T-helper 2 cell treated with Interferon-gamma antibody and Interleukin-4, amounts not matched to agents 100 ng/mL and 5 ng/mL, for 36 hours (primary cell): ENCODE data around the gene XPR1. TPM values are rescaled to one million over a fixed set of nuclear protein-coding genes. Genes with fewer than 3 reads are reported as not detected.
"Not testable (repeated sequence)": the region's sequence is repeated elsewhere in the genome, so short reads cannot be mapped to it uniquely, and the experiment has no call there.

ENCODE experiments used
- intact Hi-C: fragments of 100-400 bp; cut with micrococcal nuclease; formaldehyde crosslinking; loops from one replicate; pipeline ENCODE4 v1.15.1; 2023
- total RNA-seq: library from RNA; stranded (reverse); gene quantifications from 2 replicates; pipeline ENCODE4 v1.2.3, GENCODE V29; 2022

The XPR1 gene
- total RNA-seq, 1 donor from 2014 or later, result 17.9 TPM

DNA sequence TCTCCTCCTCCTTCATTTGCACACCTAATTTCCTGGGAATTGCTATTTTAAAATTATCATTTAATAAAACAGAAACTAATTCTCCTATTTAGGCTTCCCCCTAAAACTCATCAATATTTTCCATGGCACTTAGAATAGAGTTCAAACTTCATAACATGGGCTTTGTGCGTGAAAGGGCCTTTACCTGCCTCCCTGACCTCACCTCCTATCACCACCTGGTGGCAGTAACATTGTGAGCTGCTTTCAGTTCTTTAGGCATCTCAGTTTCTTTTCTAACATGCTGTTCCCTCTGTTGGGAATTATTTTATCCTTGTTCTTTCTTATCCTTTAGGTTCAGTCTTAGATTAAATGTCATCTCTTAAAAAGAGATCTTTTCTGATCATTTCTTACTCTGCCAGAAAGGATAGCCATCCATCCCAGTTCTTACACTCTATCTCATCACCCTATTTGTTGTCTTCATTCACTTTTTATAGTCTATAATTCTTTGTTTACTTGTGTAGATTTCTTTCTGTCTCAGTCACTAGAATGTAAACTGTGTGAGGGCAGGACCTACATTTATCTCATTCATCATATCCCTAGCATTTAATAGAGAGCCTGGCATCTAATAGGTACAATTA, 147.1 kb downstream of the XPR1 start:
- intact Hi-C loops, result loop anchor here (5.0 kb wide), 2 partner anchors 83 to 247 kb away; no protein-coding TSS in a partner anchor

DNA sequence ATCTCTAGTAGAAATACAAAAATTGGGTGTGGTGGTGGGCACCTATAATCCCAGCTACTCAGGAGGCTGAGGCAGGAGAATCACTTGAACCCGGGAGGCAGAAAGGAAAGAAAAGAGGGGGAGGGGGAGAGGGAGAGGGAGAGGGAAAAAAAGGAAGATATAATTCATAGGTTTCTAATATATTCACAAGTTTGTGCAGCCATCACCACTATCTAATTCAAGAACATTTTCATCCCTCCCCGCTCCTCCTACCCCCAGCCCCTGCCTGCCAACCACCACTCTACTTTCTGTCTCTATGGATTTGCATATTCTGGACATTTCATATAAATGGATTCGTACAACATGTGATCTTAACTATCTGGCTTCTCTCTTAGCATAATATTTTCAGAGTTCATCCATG, 147.8 kb downstream of the XPR1 start:
- intact Hi-C loops, result loop anchor here (5.0 kb wide), 2 partner anchors 83 to 247 kb away; no protein-coding TSS in a partner anchor

DNA sequence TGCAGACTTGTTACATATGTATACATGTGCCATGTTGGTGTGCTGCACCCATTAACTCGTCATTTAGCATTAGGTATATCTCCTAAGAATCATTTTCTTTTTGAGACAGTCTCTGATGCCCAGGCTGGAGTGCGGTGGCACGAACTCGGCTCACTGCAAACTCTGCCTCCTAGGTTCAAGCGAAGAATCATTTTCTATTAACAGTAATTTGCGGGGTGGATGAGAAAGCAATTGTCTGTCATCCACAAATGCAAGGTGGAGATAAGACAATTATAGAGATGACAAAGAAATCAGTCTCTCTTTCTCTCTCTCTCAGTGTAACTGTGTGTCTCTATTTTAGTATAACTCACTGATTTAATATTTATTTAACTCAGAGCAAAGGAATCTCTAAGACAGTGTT, 149.9 kb downstream of the XPR1 start:
- intact Hi-C loops, result no loop called here

DNA sequence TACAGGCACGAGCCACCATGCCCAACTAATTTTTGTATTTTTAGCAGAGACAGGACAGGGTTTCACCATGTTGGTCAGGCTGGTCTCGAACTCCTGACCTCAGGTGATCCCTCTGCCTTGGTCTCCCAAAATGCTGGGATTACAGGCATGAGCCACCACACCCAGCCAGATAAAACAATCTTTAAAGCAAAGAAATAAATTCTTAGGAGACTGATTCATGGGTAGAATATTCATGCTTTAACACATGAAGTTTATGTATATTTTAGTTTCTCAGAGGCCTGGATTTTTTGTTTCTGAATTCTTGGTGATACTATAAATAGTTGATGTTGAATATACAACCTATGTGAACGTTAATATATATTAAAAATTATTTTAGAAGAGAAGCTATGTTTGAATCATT, 153.5 kb downstream of the XPR1 start:
- intact Hi-C loops, result no loop called here

DNA sequence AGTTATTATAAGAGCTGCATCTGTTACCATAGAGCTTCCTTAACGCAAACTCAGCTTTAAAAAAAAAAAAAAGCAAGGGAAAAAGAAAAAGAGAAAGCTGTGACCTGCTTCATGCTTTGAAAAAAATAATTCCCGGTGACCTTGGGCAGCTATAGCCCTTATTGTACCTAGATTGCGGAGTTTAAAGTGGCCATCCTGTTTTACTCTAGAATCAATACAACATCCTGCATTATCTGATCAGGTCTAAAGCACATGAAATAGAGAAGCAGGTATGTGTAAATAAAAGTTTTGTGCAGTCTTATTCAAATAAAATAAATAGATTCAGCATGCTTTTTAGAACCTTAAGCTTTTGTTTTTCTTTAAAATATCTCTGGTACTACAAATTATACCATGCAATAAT, 154.1 kb downstream of the XPR1 start:
- intact Hi-C loops, result no loop called here

DNA sequence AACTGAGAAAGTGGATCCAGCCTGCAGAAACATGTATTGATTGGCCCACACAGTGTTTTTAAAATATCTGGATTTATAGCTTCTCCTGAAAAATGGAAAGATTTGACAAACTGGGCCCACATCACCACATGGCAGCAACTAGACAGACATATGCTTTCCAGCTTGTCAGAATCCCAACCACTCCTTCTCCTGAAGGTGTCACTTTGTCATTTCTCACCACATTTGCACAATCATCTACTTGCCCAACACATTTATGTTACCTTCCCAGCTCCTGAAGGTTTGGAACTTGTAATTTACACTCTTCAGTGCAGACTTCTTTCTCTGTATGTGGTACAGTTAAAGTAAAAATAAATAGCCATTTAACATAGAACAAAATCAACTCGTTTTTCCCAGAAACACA, 154.8 kb downstream of the XPR1 start:
- intact Hi-C loops, result no loop called here

DNA sequence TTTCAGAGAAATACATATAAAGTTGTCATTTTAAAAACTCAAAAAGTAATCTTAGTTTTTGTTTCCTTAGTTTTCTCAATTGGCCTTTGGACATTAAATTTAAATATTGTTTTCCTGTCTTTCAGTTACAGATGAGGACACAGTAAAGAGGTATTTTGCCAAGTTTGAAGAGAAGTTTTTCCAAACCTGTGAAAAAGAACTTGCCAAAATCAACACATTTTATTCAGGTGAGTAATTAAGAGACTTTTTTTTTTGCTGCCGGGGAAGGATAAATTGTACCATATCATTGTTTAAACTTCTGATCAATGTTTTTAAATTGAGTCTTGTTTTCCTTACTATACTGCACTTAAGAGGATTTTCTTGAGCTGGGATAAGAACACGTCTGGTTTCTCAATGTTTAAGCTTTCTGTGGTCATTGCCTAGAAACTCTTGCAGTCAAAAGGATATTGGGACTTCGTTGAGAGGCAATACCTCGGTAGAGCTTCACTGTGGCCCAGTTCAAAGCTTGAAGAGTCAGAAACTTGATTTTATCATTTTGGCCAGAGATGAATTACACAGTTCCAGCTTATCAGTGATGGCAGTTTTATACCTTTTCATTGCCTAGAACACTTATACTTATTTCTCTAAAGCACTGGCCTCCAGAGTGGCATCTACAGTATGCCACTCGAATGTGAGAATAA, 155.9 kb downstream of the XPR1 start:
- intact Hi-C loops, result no loop called here

DNA sequence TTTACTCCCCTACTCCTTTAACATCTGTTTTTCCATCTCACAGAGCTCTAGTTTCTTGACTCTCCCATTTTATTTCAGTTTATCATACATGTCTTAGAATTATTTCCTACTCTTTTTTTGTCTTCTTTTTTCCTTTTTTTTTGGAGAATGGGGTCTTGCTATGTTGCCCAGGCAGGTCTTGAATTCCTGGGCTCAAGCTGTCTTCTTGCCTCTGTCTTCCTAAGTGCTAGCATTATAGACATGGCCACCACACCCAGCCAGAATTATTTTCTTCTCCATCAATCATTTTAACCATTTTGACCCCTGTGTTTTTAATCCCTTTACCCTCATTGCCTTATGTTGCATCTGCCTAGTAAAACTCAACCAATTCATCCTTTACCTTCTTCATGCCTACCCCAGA, 157.6 kb downstream of the XPR1 start:
- intact Hi-C loops, result no loop called here

DNA sequence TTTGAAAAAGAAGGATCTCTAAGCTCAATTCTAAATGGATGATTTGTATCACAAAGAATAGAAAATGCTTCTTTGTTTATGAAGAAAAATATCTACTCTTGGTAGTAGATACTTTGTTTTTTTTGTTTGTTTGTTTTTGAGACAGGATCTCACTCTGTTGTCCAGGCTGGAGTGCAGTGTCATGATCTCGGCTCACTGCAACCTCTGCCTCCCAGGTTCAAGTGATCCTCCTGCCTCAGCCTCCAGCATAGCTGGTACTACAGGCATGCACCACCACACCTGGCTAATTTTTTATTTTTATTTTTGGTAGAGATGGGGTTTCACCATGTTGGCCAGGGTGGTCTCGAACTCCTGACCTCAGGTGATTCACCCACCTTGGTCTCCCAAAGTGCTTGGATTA, 159.3 kb downstream of the XPR1 start:
- intact Hi-C loops, result not testable (repeated sequence)

DNA sequence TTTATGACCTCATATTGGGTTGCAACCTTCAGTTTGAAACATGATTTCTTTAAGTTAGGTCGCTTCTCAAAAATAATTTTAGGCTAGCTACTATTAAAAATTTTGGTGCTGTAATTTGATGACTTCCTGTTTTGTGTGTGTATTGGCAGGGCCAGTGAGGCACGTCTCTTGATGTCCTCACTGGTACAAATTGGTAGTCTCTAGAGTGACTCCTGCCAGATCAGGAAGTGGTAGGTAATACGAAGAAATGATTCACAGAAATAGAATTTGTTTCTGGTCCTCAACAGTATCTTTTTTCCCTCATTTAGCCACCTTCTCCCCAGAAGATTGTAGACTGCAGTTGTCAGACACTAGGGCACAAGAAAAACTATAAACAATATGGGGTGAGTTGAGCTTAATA, 160.0 kb downstream of the XPR1 start:
- intact Hi-C loops, result no loop called here

DNA sequence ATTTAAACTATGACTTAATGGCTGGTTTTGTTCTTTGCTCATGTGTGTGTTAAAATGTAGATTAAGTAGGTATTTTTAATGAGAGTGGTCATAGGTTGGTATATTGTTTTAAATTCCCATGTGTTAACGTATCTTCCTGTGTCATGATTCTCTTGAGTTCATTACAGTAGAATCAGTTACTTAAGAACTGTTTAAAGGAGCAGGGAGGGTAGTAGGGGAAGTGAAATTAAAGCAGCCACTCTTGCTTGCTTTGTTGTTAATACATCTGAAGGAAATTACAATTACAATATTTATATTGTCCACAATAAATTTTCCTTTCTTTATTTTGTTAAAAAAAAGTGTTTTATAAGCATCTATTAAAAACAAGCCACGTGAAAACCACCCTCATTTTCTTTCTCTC, 161.6 kb downstream of the XPR1 start:
- intact Hi-C loops, result no loop called here

DNA sequence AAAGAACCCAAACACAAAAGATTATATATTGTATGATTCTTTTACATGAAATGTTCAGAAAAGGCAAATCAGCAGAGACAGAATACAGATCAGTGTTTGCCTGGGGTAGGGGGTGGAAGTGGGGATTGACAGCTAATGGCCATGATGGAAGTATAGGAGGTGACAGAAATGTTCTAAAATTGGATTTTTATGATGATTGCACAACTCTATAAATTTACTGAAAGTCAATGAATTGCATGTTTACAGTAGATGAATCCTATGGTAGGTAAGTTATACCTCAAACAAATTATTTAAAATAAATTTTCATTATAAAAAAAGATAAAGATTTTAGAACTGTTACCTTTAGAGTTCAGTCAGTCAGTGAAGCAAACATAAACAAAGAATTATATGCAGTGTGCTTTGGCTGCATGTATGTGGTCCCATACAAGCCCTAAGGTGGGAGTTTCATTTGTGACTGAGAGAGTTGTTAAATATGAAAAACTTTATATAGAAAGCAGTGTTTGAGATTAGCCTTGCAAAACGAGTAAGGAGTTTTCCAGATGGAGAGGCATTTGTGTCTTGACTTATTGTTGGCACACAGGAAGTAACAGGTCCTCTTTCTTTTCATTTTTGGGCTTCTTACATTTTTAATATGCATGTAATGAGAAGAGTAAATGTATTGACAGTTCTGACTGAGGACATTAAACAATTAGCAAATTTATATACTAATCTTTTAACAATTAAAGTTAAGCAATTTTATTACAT, 165.2 kb downstream of the XPR1 start:
- intact Hi-C loops, result no loop called here

DNA sequence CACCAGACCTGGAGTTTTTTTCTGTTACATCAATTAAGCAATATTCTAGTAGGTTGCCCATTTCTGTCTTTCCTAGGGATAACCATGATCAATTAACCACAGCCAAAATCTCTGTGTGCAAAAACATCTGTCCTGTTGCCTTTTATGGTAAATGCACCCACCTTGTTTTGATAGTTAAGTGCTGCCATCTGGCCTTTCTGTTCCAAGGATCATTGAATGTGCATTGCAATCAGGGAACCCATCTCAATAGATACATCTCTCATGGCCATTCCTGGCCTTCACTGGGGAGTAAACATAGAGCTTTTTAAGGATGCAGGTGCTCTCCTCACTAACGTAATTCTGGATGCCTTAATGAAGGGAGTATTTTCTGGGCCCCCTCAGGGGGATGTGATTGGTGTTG, 169.1 kb downstream of the XPR1 start:
- intact Hi-C loops, result no loop called here

DNA sequence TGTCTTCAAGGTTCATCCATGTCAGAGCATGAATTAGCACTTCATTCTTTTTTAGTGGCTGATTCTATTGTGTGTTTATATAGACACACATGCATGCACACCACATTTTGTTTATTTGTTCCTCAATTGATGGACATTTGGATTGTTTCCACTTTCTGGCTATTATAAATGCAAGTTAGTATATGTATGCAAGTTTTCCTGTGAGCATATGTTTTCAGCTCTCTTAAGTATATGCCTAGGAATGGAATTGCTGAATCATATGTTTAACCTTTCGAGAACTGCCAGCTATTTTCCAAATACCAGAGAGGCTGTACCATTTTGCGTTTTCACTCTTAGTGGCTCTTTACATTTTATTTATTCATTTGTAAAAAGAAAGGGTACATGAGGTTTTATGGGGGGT, 171.0 kb downstream of the XPR1 start:
- intact Hi-C loops, result no loop called here

DNA sequence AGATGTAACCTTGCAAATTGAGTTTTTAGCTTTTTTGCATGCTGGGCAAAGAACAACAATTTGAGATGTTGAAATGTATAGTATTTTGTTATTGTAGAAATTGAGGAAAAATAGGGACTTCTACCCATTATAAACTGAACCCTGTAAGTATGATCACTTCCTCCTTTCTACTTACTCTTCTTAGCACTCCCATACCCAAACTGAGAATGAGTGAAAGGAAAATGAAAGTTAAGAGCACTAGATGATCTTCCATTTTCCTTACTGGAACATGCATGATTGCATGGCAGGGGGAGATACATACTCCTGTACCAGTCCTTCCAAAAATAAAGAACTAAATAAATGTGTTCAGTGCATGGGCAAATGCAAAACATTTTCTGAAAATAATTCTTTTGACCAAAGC, 173.5 kb downstream of the XPR1 start:
- intact Hi-C loops, result no loop called here

DNA sequence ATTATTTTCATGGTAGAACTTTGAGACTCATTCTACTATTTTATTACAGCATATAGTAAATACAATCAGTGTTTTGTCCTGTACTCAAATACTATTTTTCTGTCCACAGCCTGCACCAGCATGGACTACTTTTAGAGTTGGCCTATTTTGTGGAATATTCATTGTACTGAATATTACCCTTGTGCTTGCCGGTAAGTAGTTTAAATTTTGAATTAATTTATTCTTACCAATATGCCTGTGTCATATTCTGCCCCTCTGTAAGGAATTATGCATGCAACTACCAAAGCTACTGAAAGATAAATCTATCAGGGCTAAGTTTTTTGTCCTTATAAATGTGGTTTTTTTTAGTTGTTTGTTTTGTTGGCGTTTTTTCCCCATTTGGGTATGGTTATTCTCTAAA, 179.5 kb downstream of the XPR1 start:
- intact Hi-C loops, result no loop called here

DNA sequence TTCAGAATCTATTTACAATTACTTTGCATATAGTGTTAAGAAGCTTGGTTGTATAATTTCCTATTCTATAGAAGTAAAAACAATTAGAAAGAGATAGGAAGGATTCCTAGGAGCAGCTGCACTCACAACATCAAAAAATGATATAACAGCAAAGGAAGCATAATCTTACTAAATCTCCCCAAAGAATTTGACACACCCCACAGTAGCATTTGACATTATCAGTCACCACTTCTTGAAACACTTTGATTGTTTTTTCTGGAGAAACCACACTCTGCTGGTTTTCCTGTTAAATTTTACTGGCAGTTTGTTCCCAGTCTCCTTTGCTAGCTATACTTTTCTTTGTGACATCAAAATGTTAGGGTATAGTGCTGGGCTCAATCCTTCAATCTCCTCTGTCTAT, 180.1 kb downstream of the XPR1 start:
- intact Hi-C loops, result no loop called here

DNA sequence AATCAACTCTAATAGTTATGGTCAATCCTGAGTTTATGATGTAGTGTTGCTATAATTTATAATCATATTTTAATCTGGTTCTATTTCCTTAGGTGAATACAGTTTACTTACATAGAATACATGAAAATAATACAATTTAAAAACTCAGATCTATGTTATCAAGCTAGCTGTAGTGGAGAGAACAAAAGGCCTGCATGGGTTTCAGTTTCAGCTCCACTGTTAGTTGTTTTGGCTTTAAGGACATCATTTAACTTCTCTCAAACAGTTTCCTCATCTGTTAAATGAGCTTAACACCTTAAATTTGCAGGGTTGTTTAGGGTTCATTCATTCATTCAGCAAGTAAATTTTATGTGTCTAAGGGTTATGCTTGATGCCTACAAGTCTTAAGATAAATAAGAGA, 182.4 kb downstream of the XPR1 start:
- intact Hi-C loops, result no loop called here

DNA sequence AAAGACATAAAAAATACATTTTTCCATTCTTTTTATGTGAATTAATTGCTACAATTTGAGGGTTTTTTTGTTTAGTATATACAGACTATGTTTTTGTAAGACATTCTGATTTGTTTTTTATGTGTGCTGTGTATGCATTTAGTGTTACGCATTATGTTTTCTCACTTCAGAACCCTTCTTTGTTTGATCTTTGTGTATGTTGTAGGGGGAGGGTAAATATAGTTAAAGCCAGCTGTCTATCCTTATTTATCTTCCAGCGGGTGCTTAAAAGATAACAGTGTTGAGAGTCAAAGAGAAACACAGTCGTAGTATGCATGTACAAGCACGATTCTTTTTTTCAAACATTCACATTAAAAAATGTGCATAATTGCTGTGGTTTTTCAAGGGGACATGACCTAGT, 183.4 kb downstream of the XPR1 start:
- intact Hi-C loops, result no loop called here

DNA sequence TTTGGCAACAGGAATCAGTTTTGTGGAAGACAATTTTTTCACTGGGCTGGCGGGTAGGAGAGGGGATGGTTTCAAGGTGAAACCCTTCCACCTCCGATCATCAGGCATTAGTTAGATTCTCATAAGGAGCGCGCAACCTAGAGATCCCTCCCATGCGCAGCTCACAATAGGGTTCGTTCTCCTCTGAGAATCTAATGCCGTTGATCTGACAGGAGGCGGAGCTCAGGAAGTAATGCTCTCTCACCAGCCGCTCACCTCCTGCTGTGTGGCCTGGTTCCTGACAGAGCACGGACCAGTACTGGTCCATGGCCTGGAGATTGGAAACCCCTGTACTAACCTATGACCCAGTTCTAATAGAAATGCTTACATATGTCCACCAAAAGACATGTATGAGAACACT, 184.3 kb downstream of the XPR1 start:
- intact Hi-C loops, result no loop called here

DNA sequence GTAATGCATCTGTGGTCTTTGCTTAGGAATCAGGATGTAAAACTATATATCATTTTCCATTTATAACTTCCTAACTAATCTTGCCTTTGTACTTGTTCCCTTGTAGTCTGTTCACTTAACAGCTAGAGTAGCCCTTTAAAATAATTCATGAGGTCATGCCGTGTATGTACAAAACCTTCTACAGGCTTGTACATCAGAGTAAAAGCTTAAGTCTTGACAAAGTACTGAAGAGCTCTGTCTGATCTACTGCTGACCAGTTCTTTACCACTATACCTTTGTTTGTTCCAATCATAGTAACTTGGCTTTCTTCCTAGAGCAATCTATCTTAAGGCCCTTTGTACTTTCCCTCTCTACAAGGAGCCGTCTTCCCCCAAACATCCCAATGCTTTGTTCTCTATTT, 190.1 kb downstream of the XPR1 start:
- intact Hi-C loops, result no loop called here

DNA sequence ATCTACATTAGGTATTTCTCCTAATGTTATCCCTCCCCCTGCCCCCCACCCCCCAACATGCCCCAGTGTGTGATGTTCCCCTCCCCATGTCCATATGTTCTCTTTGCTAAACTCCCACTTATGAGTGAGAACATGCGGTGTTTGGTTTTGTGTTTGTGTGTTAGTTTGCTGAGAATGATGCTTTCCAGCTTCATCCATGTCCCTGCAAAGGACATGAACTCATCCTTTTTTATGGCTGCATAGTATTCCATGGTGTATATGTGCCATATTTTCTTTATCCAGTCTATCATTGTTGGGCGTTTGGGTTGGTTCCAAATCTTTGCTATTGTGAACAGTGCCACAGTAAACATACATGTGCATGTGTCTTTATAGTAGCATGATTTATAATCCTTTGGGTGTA, 199.7 kb downstream of the XPR1 start:
- intact Hi-C loops, result not testable (repeated sequence)

DNA sequence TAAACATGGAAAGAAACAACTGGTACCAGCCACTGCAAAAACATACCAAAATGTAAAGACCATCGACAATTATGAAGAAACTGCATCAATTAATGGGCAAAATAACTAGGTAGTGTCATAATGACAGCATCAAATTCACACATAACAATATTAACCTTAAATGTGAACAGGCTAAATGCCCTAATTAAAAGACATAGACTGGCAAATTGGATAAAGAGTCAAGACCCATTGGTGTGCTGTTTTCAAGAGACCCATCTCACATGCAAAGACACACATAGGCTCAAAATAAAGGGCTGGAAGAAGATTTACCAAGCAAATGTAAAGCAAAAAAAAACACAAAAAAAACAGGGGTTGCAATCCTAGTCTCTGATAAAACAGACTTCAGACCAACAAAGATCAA, 201.4 kb downstream of the XPR1 start:
- intact Hi-C loops, result not testable (repeated sequence)
